ENCODE data around the gene GBP4.

GBP4 gene

DNA sequence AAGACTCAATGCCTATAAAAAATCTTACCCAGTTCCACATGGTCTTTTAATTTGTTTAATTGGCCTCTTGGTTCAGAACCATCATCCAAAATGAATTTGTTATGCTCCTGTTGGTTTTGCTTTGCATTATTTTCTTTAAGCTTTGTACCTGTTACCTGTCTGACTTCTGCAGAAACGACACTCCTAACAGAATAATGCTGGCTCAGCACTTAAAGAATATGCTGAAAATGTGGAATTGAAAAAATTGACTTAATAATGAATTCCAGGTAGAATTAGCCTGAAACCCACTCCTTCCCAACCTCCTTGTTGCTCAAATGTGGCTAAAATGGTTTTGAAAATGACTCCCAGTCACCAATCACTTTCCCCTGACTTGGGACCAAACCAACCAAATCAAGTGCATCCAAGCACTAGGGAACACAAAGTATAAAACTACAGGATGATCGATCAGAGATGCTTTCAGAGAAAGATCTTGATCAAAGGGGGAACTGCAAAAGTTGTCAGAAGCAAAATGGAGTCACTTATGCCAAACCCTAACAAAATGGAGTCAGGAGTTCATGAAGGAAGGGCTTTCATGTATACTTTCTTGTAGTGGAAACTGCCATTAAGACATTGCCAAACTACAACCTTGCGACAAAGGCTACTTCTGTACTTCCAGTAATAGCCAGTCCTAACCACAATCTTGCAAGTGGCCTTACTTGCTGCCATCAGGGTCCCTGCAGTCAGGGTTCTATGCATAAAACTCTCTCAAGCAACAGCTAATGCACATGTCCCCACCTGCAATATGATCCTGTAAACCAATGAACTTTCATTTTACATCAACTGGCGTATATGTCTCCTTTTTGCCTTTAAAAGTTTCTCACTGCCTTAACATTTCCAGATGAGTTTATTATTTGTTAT is 28.3 kb downstream of the GBP4 start:
- no peak for DNase-seq

DNA sequence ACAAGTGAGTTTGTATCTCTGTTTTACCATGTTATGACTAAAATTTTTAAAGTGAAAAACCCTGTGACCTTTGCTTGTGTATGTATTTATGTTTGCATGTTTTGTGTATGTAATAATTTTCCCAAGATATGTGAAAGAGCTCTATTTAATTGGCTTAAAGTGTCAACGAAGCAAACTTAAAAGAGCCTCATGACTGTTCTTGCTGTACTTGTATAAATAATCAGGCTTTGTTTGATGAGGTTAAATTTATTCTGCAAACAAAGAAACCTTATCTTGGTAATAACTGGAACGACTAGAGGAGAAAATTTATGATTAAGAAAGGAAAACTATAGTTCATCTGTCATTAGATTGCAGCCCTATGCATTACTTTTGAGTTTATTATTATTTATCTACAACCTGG is 29.6 kb downstream of the GBP4 start:
- DNase-seq, result no peak

DNA sequence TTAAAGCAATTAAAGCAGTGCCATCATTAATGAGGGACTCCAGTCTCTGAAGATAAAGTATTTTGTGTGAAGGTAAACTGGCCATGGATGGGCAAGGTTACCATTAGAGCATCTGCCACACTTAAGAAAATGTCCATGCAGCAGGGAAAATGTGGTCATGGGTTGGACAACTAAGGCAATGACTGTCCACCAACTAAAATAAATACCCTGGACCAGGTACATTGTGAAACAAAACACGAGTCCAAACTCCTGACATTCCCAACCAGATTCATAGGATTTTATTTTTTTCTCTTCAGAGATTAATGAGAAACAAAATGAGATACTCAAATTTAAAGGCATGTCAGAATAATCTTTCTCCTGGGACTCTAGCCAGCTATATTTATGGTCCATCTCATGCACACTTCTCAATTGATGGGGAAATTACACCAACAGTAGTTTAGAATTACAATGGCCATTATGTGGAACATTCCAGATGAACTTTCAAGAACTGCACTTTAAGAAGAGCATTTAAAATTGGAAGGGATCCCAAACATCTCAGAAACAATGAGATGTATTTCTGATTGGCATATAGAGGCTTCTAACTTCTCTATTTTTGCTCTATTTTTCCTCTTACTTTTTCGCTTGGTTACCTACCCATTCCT is 31.0 kb downstream of the GBP4 start:
- no peak for DNase-seq

DNA sequence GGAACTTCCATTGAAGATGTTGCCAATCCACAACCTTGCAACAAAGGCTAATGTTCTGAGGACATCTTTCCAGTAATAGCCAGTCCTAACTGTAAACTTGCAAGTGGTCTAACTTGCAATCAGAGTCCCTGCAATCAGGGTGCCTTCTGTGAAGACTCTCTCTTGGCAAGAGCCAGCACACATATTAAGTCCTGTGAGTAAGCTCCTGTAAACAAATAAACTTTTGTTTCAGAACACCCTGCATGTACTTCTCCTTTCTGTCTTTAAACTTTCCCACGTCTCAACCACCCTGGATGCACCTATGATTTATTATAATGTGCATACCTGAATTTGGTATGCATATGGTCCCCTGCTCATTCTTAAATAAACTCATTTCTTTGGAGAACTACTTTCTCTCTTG is 32.0 kb downstream of the GBP4 start:
- no peak for DNase-seq

DNA sequence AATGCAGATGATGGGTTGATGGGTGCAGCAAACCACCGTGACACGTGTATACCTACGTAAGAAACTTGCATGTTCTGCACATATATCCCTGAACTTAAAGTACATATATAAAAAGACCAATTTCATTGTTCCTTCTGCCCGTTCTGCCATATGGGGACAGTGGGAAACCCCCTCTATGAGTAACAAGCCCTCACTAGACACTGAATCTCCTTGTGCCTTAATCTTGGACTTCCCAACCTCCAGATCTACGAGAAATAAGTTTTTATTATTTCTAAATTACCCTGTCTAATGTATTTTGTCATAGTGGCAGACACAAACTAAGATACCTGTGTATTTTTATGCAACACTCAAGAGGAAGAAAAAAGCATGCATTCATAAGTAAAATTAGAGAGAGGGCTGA is 32.9 kb downstream of the GBP4 start:
- DNase-seq, result no peak

DNA sequence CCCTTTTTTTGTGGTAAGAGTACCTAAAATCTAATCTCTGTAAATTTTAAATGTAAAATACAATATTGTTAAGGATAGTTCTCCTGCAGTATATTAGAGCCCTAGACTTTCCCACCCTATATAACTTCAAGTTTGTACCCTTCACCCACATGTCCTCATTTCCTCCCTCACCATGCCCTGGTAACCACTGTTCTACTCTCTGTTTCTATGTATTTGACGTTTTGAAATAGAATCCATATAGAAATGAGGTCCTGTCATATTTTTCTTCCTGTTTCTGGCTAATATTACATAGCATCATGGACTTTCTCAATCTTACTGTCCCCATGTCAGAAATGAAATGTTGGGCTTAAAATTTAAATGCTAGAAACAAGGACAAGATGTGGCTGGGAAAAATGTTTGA is 47.7 kb downstream of the GBP4 start:
- DNase-seq, result no peak

DNA sequence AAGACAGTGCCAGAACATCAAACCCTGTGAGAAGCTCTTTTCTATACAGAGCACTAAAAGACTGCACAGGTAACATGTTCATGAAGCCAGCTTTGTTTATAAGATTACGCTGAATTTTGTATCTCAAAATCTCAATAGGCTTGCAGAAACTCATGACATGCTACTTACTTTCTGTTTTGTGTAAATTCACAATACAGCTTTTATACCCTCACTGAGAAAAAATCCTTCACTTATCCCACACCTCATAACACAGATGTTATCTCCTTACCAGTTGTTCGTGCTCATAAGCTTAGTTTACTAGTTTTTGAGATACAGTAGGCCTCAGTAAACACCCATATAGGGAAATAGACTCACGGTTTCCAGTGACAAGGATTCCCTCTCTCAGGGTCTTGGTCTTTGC is 48.8 kb downstream of the GBP4 start:
- DNase-seq, result no peak

DNA sequence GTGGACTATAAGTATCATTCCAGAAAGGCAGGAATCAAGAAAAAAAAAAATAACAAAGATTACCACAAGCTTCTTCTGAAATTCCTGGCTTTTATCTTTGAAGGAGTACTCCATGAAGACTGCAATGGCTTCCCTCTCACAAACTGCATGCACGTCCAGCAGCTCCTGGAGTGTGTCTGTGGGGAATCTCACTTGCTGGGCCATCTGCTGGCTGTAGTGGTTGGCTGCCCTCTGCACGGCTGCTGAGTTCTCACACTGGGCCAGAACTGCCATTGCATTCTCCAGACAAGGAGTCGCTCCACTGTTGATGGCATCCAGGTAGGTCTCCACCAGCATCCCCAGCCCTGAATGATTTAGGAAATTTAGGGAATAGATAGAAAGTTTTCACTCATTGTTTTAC is 49.5 kb downstream of the GBP4 start:
- DNase-seq, result no peak

DNA sequence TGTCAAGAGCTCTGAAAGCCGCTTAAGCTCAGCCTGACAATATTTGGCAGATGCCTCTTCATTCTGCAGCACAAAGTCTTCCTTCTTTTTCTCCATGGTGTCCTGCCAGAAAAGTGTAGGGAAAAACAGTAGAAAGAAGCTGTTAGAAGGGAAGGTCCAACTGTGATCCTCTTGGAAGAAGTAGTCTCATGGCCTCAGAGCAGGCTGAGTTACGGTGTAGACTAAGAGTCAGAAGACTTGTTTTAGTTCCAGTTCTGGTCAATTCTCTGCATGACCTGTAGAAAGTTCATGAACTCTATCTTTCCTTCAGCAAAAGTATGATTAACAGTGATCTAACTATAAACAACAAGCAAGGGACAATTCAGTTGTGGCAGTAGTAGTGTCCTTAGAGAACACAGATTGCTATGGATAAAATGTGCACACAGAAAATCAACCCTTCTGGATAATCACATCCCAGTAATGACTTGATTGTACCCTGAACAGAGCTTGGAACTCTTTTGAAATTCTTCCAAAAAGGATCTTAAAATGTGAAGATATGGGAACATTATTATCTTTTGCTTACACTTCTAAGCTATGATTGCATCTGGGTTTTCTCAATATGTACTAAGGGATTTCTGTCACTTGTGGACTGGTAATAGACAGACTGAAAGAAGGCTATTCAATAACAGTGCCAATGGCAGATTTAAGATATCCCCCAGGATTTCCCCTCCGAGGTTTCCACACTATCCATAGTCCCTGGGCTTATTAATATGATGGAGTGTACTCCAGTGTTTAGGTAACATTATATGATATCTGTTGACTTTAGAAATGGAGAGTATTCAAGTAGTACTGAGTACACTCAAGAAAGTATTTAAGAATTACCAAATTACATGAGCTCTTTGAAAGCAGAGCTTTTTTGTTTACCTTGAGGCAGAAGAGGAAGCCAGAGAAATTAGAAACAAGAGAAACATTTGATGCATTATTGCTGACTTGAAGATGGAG is 50.8 kb downstream of the GBP4 start:
- DNase-seq, result no peak

DNA sequence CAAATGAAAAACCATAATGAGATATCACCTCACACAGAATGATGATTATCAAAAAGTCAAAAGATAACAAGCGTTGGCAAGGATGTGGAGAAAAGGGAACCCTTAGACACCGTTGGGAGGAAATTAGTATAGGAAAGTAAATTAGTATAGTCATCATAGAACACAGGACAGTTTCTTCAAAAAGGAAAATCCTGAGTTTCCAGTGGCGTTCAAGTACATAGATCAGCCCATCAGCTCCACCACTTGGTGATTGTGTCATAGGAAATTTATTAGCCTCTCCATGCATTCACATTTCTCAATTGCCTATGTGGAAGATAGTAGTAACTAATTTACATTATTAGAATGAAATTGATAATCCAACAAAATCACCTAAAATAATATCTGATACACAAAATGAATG is 52.0 kb downstream of the GBP4 start:
- no peak for DNase-seq

DNA sequence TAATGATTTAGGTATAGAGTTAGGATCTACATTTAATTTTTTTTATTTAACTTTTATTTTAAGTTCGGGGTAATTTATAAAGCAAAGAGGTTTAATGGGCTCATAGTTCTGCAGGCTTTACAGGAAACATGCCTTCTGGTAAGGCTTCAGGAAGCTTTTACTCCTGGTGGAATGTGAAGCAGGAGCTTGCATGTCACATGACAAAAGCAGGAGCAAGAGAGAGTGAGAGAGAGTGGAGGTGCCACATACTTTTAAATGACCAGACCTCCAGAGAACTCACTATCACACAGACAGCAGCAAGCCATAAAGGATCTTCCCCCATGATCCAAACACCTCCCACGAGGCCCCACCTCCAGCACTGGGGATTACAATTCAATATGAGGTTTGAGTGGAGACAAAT is 55.3 kb downstream of the GBP4 start:
- DNase-seq, result no peak

DNA sequence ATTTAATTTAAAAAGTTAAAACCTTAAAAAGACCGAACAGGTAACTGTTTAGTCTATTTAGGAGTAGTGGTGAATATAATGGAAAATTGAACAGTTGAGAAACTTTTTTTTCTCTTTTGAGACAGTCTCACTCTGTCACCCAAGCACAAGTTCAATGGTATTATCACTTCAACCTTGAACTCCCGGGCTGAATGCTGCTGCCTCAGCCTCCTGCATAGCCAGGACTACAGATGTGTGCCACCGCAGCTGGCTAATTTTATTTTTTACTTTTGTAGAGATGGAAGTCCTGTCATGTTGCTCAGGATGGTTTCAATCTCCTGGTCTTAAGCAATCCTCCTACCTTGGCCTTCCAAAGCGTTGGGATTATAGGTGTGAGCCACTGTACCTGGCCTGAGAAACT is 56.6 kb downstream of the GBP4 start:
- no peak for DNase-seq

DNA sequence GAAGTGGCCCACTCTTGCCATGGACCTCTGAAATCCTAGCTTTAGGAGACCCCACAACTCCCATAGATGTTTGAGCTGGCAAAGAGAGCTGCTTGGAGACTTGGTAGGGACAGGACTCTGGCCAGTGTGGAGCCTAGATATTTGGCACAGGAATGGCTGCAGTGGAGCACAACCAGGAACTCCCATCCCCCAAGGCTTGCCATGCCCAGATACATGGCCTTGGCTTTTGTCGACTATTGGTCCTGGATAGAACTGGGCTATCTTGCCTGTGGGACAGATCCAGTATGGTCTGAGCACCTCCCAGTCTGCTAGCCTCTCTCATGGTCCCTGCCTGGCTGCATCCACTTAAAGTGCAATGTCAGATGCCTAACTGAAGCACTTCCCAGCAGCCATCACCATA is 65.0 kb downstream of the GBP4 start:
- no peak for DNase-seq

All from SW 1271 (cell line).